ENCODE measurements around the gene ABHD1. TPM values are rescaled to one million over a fixed set of nuclear protein-coding genes. Genes with fewer than 3 reads are reported as not detected.

ABHD1 gene
- total and polyA plus RNA-seq, 2 experiments from 2014 or later, result 0.38 to 0.55 TPM

- no peaks in the 10 kb centered on the region for H3K9me3 Mint-ChIP-seq
- no peak for TF ChIP-seq ZNF331 (CRISPR knock-in tag; IDR thresholded peaks at IDR 0.05; ENCODE audit: low read depth)
- TF ChIP-seq, protein P1, sequence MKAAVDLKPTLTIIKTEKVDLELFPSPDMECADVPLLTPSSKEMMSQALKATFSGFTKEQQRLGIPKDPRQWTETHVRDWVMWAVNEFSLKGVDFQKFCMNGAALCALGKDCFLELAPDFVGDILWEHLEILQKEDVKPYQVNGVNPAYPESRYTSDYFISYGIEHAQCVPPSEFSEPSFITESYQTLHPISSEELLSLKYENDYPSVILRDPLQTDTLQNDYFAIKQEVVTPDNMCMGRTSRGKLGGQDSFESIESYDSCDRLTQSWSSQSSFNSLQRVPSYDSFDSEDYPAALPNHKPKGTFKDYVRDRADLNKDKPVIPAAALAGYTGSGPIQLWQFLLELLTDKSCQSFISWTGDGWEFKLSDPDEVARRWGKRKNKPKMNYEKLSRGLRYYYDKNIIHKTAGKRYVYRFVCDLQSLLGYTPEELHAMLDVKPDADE (IDR thresholded peaks at IDR 0.05), result no peak
- no peak for TF ChIP-seq STAT1 (IDR thresholded peaks at IDR 0.05; ENCODE audit: unreplicated experiment)
- TF ChIP-seq, protein P2, sequence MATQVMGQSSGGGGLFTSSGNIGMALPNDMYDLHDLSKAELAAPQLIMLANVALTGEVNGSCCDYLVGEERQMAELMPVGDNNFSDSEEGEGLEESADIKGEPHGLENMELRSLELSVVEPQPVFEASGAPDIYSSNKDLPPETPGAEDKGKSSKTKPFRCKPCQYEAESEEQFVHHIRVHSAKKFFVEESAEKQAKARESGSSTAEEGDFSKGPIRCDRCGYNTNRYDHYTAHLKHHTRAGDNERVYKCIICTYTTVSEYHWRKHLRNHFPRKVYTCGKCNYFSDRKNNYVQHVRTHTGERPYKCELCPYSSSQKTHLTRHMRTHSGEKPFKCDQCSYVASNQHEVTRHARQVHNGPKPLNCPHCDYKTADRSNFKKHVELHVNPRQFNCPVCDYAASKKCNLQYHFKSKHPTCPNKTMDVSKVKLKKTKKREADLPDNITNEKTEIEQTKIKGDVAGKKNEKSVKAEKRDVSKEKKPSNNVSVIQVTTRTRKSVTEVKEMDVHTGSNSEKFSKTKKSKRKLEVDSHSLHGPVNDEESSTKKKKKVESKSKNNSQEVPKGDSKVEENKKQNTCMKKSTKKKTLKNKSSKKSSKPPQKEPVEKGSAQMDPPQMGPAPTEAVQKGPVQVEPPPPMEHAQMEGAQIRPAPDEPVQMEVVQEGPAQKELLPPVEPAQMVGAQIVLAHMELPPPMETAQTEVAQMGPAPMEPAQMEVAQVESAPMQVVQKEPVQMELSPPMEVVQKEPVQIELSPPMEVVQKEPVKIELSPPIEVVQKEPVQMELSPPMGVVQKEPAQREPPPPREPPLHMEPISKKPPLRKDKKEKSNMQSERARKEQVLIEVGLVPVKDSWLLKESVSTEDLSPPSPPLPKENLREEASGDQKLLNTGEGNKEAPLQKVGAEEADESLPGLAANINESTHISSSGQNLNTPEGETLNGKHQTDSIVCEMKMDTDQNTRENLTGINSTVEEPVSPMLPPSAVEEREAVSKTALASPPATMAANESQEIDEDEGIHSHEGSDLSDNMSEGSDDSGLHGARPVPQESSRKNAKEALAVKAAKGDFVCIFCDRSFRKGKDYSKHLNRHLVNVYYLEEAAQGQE (IDR thresholded peaks at IDR 0.05; ENCODE audit: unreplicated experiment), result no peak
- TF ChIP-seq, protein P3, sequence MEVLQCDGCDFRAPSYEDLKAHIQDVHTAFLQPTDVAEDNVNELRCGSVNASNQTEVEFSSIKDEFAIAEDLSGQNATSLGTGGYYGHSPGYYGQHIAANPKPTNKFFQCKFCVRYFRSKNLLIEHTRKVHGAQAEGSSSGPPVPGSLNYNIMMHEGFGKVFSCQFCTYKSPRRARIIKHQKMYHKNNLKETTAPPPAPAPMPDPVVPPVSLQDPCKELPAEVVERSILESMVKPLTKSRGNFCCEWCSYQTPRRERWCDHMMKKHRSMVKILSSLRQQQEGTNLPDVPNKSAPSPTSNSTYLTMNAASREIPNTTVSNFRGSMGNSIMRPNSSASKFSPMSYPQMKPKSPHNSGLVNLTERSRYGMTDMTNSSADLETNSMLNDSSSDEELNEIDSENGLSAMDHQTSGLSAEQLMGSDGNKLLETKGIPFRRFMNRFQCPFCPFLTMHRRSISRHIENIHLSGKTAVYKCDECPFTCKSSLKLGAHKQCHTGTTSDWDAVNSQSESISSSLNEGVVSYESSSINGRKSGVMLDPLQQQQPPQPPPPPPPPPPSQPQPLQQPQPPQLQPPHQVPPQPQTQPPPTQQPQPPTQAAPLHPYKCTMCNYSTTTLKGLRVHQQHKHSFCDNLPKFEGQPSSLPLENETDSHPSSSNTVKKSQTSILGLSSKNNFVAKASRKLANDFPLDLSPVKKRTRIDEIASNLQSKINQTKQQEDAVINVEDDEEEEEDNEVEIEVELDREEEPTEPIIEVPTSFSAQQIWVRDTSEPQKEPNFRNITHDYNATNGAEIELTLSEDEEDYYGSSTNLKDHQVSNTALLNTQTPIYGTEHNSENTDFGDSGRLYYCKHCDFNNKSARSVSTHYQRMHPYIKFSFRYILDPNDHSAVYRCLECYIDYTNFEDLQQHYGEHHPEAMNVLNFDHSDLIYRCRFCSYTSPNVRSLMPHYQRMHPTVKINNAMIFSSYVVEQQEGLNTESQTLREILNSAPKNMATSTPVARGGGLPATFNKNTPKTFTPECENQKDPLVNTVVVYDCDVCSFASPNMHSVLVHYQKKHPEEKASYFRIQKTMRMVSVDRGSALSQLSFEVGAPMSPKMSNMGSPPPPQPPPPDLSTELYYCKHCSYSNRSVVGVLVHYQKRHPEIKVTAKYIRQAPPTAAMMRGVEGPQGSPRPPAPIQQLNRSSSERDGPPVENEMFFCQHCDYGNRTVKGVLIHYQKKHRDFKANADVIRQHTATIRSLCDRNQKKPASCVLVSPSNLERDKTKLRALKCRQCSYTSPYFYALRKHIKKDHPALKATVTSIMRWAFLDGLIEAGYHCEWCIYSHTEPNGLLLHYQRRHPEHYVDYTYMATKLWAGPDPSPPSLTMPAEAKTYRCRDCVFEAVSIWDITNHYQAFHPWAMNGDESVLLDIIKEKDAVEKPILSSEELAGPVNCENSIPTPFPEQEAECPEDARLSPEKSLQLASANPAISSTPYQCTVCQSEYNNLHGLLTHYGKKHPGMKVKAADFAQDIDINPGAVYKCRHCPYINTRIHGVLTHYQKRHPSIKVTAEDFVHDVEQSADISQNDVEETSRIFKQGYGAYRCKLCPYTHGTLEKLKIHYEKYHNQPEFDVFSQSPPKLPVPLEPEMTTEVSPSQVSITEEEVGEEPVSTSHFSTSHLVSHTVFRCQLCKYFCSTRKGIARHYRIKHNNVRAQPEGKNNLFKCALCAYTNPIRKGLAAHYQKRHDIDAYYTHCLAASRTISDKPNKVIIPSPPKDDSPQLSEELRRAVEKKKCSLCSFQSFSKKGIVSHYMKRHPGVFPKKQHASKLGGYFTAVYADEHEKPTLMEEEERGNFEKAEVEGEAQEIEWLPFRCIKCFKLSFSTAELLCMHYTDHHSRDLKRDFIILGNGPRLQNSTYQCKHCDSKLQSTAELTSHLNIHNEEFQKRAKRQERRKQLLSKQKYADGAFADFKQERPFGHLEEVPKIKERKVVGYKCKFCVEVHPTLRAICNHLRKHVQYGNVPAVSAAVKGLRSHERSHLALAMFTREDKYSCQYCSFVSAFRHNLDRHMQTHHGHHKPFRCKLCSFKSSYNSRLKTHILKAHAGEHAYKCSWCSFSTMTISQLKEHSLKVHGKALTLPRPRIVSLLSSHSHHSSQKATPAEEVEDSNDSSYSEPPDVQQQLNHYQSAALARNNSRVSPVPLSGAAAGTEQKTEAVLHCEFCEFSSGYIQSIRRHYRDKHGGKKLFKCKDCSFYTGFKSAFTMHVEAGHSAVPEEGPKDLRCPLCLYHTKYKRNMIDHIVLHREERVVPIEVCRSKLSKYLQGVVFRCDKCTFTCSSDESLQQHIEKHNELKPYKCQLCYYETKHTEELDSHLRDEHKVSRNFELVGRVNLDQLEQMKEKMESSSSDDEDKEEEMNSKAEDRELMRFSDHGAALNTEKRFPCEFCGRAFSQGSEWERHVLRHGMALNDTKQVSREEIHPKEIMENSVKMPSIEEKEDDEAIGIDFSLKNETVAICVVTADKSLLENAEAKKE (CRISPR knock-in tag; IDR thresholded peaks at IDR 0.05), result no peak
- no peak for TF ChIP-seq EZH2phosphoT487 (IDR thresholded peaks at IDR 0.05; ENCODE audit: unreplicated experiment)
- no peak for TF ChIP-seq CTCF (conservative IDR thresholded peaks at IDR 0.05; ENCODE audit: low read depth in 2 of 2)
- no peak for TF ChIP-seq JUNB (IDR thresholded peaks at IDR 0.05; ENCODE audit: unreplicated experiment)
- no peak for TF ChIP-seq POLR2AphosphoS5 (IDR thresholded peaks at IDR 0.05; ENCODE audit: low read depth)
- no peak for TF ChIP-seq NANOG (IDR thresholded peaks at IDR 0.05; ENCODE audit: borderline replicate concordance)
- no peak for TF ChIP-seq EZH2 (IDR thresholded peaks at IDR 0.05; ENCODE audit: low read depth, unreplicated experiment)
- no peak overlapping the region for H3K27ac Mint-ChIP-seq
- no peak overlapping the region for H3K4me3 Mint-ChIP-seq
- Histone ChIP-seq H3K4me2 (no peak overlapping the region), H2AFZ (no peak overlapping the region), H4K20me1 (replicated peaks; ENCODE audit: insufficient read depth) (no peaks in the 10 kb centered on the region), H3K27ac (ENCODE audit: low read depth) (no peak overlapping the region), H3K36me3 (ENCODE audit: insufficient read depth) (no peaks in the 10 kb centered on the region), H3K4me1 (ENCODE audit: insufficient read depth) (no peaks in the 10 kb centered on the region), H3K9me2 (ENCODE audit: insufficient read depth) (no peaks in the 10 kb centered on the region), H3K4me3 (no peak overlapping the region), H3K79me2 (replicated peaks; ENCODE audit: insufficient read depth) (no peaks in the 10 kb centered on the region), H3F3A (replicated peaks; ENCODE audit: low read depth) (no peaks in the 10 kb centered on the region), H3K27me3 (ENCODE audit: insufficient read depth) (no peaks in the 10 kb centered on the region)
- H3K4me1 Mint-ChIP-seq, result peaks cover 3% of the 10 kb centered on the region; the same call in 1 of the 3 replicates
- no peaks in the 10 kb centered on the region for H3K36me3 Mint-ChIP-seq (ENCODE audit: low read depth)
- DNase-seq (ENCODE audit: low spot score) (no peak), ATAC-seq (no peak)
- H3K27me3 Mint-ChIP-seq (ENCODE audit: insufficient read depth, low read depth, poor library complexity), result no peaks in the 10 kb centered on the region
Observed at GRCh38 chr2:27179344-27180000, 55.9 kb downstream of the ABHD1 start.

Data from GM23338 (cell line).